GM18520 (cell line): Measurements from ENCODE around the gene IMPDH2.

Source experiments
- ATAC-seq: cut with Tn5 transposase; IDR thresholded peaks from one replicate; pipeline ENCODE4 v1.9.1; 2021; ENCODE audit not compliant: unreplicated experiment

IMPDH2 gene

GRCh38 chr3:49007068-49007770 is 22.0 kb downstream of the IMPDH2 start, which contains the start of gene WDR6:
WDR6 (plus strand) TSS chr3:49007391; CDS start chr3:49007432, 41 bp downstream.
- peak; percentile 91 for ATAC-seq

- ATAC-seq = no peak
Measured at GRCh38 chr3:49006408-49007067, 22.7 kb downstream of the IMPDH2 start.

- no peak for ATAC-seq
Measured at GRCh38 chr3:49005998-49006397, 23.2 kb downstream of the IMPDH2 start.

DNA sequence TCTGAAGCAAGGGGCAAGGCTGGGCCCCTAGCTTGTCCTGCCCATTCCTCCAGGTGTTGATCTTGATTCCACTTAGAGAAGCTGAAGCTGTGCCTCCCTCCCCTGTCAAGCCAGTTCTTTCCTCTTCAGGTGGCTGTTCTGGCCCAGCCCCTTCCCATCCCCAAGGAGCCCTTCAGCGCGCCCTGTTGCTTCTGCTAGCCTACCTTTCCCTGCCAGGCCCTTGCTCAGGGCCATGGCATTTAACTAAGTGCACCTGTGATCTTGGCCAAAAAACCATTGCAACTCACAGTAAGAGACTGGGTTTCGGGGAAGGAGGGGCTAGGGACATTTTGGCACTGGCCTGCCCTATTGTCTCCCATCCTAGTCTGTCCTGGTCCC is 23.9 kb downstream of the IMPDH2 start:
- no peak for ATAC-seq

- no peak for ATAC-seq
Measured at GRCh38 chr3:49004352-49005302, 24.6 kb downstream of the IMPDH2 start.

GRCh38 chr3:49001155-49001554 is 28.0 kb downstream of the IMPDH2 start:
- no peak for ATAC-seq

GRCh38 chr3:48999085-48999858 is 29.9 kb downstream of the IMPDH2 start:
- no peak for ATAC-seq

- no peak for ATAC-seq
Measured at GRCh38 chr3:48997714-48998637, 31.2 kb downstream of the IMPDH2 start.

GRCh38 chr3:48997102-48997635 is 32.0 kb downstream of the IMPDH2 start:
- no peak for ATAC-seq

DNA sequence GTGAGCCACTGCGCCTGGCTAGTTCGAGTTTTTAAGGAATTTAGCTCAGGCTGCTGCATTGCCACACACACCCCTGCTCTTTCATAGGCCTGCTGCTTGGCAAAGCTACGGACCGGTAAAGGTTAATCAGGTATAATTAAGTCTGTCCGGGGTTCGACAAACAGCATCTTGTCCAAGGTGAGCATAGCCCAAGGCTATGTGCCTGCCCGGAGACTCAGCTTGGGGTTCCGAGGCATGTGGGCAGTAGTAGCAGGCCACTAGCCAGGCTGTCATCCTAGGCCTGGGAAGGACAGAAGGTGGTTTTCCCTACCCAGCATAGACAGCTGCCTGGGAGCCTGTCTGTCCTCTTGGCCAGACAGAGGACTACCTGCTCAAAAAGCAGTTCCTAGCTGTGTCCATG is 32.6 kb downstream of the IMPDH2 start:
- ATAC-seq = no peak

DNA sequence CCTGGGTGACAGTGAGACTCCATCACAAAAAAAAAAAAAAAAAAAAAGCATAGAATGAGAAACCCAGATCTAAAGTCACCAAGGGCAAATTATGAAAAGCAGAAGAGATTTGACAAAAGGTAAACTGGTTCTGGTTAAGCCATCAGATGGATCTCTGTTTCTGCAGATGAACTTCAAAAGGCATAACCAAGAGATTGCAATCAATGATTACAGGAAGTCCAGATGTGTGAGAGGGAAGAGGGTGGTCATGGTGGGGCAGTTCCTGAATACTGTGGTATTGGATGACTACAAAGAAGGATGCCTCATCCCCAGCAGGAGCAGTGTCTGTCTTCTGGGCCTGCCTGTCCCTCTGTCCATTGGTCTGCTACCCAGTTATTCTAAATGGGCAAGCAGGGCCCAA is 35.4 kb downstream of the IMPDH2 start:
- ATAC-seq = no peak

DNA sequence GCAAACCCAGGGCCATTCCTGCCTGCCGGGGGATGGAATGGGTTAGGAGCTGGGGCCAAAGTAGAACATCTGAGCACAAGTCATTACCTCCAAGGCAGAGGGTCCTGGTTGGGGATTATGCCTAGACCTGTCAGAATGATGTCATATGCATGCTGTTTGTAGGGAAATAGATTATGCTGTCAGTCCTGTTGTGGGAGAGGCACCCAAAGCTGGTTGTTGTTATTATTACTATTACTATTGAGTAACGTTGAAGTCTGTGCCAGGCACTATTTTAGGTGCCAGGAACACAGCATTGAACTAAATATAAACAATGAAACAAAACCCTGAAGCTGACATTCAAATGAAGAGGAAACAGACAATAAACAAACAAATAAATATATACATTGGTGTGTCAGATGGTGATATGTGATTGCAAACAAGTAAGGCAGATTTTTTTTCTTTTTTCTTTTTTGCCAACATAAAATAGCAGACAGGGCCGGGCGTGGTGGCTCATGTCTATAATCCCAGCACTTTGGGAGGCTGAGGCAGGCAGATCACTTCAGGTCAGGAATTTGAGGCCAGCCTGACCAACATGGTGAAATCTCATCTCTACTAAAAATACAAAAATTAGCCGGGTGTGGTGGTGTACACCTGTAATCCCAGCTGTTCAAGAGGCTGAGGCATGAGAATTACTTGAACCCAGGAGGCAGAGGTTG is 37.2 kb downstream of the IMPDH2 start:
- no peak for ATAC-seq

DNA sequence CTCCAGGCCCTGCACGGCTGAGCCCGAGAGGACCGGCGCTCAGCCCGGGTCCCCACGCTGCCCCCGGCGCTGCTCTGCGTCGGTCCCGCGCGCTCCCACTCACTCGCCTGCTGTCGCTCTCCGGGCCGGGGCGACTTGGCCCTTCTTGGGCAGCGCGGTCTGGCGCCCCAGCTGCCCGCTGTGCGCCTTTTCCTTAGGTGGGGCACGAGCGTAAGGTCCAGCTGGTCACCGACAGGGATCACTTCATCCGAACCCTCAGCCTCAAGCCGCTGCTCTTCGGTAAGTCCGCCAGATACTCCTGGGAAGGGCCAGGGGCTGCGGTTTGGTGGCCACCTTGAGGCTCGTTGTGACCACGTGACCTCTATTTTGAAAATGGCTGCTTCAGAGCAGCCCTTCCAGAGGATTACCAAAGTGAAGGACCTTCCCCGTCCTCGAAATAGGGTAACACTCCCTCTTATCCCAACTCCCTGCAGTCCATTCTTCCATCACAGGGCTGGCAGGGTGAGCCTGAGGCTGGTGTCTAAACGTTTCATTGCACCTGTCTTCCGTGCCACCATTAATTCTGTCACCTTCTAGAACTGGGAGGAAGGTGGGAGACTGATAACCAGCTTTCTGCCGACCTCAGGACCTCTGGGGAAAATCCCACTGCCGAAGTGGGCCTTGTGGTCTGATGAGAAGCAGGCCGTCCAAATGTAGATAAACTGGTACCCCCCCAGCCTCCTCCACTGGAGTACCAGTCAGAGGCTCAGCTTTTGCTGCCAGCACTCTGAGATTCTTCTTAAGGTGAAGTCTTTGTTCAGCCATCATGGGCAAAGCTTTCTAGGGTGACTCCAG is 38.3 kb downstream of the IMPDH2 start:
- no peak for ATAC-seq

DNA sequence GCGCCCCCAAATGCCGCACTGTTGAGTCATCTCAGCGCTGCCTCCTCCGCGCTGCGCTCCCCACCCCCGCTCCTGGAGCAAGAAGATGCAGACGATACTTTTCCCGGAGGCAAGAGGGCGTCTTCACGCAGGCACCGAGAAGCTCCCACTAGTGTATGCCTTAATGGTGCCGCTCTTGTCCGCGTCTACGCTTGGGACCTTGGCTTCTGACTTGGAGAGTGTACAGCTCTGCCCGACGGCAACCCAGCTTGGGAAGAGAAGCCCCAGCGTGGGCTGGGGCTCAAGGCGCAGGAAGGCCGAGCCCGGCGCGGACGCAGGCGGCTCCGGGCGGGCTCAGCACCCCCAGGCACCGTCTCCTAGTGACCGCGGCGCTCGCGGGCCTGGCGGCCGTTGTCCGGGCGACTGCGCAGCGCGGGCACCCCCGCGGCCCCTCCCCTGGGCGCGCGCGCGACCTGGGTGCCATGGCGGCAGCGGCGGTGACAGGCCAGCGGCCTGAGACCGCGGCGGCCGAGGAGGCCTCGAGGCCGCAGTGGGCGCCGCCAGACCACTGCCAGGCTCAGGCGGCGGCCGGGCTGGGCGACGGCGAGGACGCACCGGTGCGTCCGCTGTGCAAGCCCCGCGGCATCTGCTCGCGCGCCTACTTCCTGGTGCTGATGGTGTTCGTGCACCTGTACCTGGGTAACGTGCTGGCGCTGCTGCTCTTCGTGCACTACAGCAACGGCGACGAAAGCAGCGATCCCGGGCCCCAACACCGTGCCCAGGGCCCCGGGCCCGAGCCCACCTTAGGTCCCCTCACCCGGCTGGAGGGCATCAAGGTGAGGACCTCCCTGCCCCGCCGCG is 39.2 kb downstream of the IMPDH2 start, which contains the start of gene P4HTM:
P4HTM (plus strand) TSS at position 446 of the 840 bp plus-strand sequence; CDS start at position 462, 16 bp downstream.
- peak; percentile 47 for ATAC-seq

- no peak for ATAC-seq
Measured at GRCh38 chr3:48989126-48989795, 39.9 kb downstream of the IMPDH2 start.

DNA sequence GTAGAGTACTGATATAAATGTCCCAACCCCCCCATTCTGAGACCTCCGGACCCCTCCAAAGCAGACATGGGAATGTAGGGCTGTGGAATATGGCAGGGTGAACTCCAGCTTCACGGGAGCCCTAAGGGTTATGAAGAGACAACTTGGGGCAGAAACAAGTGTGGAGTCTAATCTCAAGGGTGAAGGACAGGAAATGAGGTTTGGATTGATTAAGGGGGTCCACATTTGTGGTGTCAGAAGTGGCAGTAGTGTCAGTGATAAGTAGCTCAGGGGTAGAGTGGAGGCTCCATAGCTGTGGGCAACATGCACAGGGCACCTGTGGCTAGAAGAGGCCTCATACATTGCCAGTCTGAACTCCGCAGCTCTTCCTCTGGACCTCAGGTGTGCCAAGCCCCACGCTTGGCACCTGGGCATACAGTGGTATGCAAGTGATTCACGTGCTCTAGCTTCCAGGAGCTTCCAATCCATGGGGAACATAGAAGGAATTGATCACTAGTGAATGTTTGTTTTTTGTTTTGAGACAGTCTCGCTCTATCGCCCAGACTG is 43.3 kb downstream of the IMPDH2 start:
- no peak for ATAC-seq
